Nephron progenitor cell (in vitro differentiated cells): Measurements from ENCODE around the gene HLA-DRB5.
"Not testable (repeated sequence)": the region's sequence is repeated elsewhere in the genome, so short reads cannot be mapped to it uniquely, and the experiment has no call there.

Experiments
- DNase-seq: peaks from one replicate; pipeline ENCODE4 v3.0.0; 2021
- H3K27ac Mint-ChIP-seq: 2 replicates; pipeline ENCODE4 v1.8.0; 2021; ENCODE audit warnings: mild to moderate bottlenecking, moderate library complexity, mixed read lengths
- H3K27me3 Mint-ChIP-seq: 2 replicates; pipeline ENCODE4 v1.8.0; 2021; ENCODE audit warnings: mild to moderate bottlenecking, low read depth, mixed read lengths; ENCODE audit not compliant: poor library complexity
- H3K36me3 Mint-ChIP-seq: 2 replicates; pipeline ENCODE4 v1.8.0; 2021; ENCODE audit warnings: low read depth, mixed read lengths
- H3K4me1 Mint-ChIP-seq: 2 replicates; pipeline ENCODE4 v1.8.0; 2021; ENCODE audit warnings: mixed read lengths
- H3K4me3 Mint-ChIP-seq: 2 replicates; pipeline ENCODE4 v1.8.0; 2021; ENCODE audit warnings: mild to moderate bottlenecking, moderate library complexity, mixed read lengths
- H3K9me3 Mint-ChIP-seq: 2 replicates; pipeline ENCODE4 v1.8.0; 2021; ENCODE audit warnings: mild to moderate bottlenecking, moderate library complexity, mixed read lengths
- CTCF ChIP-seq: fragments of 200-600 bp; sonication (generic); IDR thresholded peaks from 2 replicates; pipeline ENCODE4 v1.5.0; 2021; ENCODE audit warnings: antibody characterized with exemption

HLA-DRB5 gene

DNA sequence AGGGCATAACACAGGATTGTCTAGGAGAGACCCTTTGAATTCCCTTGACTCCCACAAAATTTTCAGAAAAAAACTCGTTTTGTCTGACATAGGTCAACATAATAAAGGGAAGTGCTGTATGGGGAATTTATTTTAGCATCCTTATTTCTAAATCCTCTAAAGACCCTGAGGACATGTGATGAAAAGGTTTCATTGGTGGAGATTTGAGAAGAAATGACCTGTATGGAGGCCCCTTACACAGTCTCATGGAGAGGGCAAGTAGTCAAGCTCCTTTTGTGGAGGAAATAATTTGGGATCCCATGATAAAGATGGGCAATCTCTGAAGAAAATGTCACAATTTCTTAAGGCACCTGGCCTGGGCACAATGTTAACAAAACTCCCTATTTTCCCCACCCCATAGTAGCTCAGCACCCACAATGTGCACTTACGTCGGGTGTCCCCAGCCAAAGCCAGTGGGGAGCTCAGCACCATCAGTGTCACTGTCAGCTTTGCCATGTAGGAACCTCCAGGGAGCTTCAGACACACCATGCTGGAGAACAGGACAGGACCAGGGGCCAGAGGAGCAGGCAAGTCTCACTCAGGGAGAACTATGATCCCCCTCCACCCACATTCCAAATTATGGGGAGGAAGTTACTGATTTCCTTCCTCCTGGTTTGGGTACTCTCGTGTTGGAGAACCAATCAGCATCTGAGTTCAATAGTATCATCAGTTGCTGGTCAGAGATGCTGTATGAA is at the start of gene HLA-DRB5:
TSS of gene HLA-DRB5 (minus strand) at position 591 of the 734 bp plus-strand sequence. CDS start at position 528, 63 bp downstream.
- H3K4me3 Mint-ChIP-seq: no peak within 1 kb of the TSS
- no peaks in the 10 kb centered on the region for H3K4me1 Mint-ChIP-seq
- TF ChIP-seq CTCF: no peak
- H3K9me3 Mint-ChIP-seq: peaks cover 22% of the 10 kb centered on the region
- no peaks in the 10 kb centered on the region for H3K36me3 Mint-ChIP-seq
- no peak for DNase-seq
- peaks cover 22% of the 10 kb centered on the region for H3K27me3 Mint-ChIP-seq
- no peak within 1 kb of the TSS for H3K27ac Mint-ChIP-seq

GRCh38 chr6:32578962-32579361 is 48.9 kb upstream of the HLA-DRB5 start:
- peaks cover 32% of the 10 kb centered on the region for H3K4me1 Mint-ChIP-seq

DNA sequence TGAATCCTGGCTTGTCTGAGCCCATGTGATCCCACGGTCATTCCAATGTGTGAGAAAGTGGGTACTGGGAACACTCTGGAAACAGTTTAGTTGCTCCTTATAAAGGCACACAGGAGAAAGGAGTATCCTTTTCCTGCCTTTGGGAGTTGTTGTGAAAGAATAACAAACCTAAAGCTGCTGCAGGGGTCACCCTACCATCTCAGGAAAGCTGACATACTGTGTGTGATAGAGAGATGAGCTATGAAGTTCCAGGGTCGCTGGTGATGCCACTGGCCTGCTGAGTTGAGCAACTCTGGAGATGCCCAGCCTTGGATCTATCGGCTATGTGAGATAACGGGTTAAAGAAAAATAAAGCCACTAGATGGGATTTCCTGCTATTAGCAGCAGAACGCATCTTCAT is 47.4 kb upstream of the HLA-DRB5 start:
- H3K27me3 Mint-ChIP-seq, H3K27ac Mint-ChIP-seq, H3K9me3 Mint-ChIP-seq, DNase-seq, H3K4me3 Mint-ChIP-seq: not testable (repeated sequence)
- peaks cover 25% of the 10 kb centered on the region for H3K4me1 Mint-ChIP-seq
- H3K36me3 Mint-ChIP-seq: peaks cover 26% of the 10 kb centered on the region

More at GRCh38 chr6:32578962-32579361, 48.9 kb upstream of the HLA-DRB5 start:
- Mint-ChIP-seq H3K36me3 (peaks cover 26% of the 10 kb centered on the region), H3K9me3 (no peaks in the 10 kb centered on the region), H3K27ac (no peak overlapping the region), H3K27me3 (peaks cover 4% of the 10 kb centered on the region), H3K4me3 (no peak overlapping the region)
- no peak for DNase-seq
- no peak for TF ChIP-seq CTCF

- DNase-seq: no peak
- no peaks in the 10 kb centered on the region for H3K9me3 Mint-ChIP-seq
- H3K27ac Mint-ChIP-seq: no peak overlapping the region
- H3K4me3 Mint-ChIP-seq: no peak overlapping the region
- TF ChIP-seq CTCF: no peak
- H3K36me3 Mint-ChIP-seq: peaks cover 25% of the 10 kb centered on the region
- H3K27me3 Mint-ChIP-seq: peaks cover 4% of the 10 kb centered on the region
- peaks cover 22% of the 10 kb centered on the region for H3K4me1 Mint-ChIP-seq
Observed at GRCh38 chr6:32576250-32576649, 46.2 kb upstream of the HLA-DRB5 start.

DNA sequence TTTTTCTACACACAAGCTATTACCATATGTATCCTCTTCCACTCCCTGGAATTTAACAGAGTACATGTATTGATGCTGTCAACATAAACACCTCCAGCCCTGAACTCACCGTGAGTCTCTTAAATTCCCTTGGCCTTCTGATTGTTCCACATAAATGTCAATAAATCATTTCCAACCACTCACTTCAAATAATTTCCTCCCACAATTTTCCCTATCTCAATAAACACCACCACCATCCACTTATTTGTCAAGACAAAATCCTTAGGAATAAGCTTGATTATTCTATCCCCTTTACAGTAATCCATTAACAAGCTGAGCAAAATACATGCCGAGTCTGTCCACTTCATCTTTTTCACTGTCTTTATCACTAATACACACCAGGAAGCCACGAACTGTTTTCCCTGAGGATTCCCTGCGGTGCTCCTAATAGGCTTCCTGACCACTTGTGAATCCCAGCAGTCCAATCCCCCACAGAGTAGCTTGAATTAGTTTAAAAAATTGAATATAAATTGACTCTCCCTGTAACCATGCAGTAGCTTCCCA is 40.3 kb upstream of the HLA-DRB5 start:
- peaks cover 18% of the 10 kb centered on the region for H3K9me3 Mint-ChIP-seq
- H3K36me3 Mint-ChIP-seq: no peaks in the 10 kb centered on the region
- no peak overlapping the region for H3K27ac Mint-ChIP-seq
- no peak overlapping the region for H3K4me3 Mint-ChIP-seq
- H3K27me3 Mint-ChIP-seq: peaks cover 3% of the 10 kb centered on the region
- H3K4me1 Mint-ChIP-seq: peaks cover 35% of the 10 kb centered on the region
- TF ChIP-seq CTCF: no peak
- DNase-seq: no peak

GRCh38 chr6:32568561-32568960 is 38.5 kb upstream of the HLA-DRB5 start:
- H3K27ac Mint-ChIP-seq: peak overlapping the region; percentile 75
- TF ChIP-seq CTCF: no peak
- DNase-seq: no peak
- peaks cover 3% of the 10 kb centered on the region for H3K27me3 Mint-ChIP-seq
- peak overlapping the region; percentile 21 for H3K4me3 Mint-ChIP-seq
- H3K9me3 Mint-ChIP-seq: peaks cover 18% of the 10 kb centered on the region
- H3K4me1 Mint-ChIP-seq: peaks cover 44% of the 10 kb centered on the region
- H3K36me3 Mint-ChIP-seq: no peaks in the 10 kb centered on the region
